ENCODE data around the gene LRRC27.

LRRC27 gene

GRCh38 chr10:132307823-132308586, 24.0 kb upstream of the LRRC27 start, which contains the start of gene STK32C:
TSS of gene STK32C (minus strand) at chr10:132307950. CDS start at chr10:132307833, 117 bp downstream.
- DNase-seq (ENCODE audit: low spot score): peak; percentile 95
- Histone ChIP-seq H3K4me3 (peak within 1 kb of the TSS; percentile 89), H3K27ac (peak within 1 kb of the TSS; percentile 74 to 88)
- TF ChIP-seq CTCF (IDR thresholded peaks at IDR 0.05): no peak

- H3K4me3 ChIP-seq: peak overlapping the region; percentile 89
- DNase-seq (ENCODE audit: low spot score): peak; percentile 68
- H3K27ac ChIP-seq: peak overlapping the region; percentile 74 to 88
- TF ChIP-seq CTCF (IDR thresholded peaks at IDR 0.05): no peak
Measured at GRCh38 chr10:132308587-132309470, 23.2 kb upstream of the LRRC27 start.

GRCh38 chr10:132309471-132309865, 22.5 kb upstream of the LRRC27 start:
- TF ChIP-seq CTCF (IDR thresholded peaks at IDR 0.05): no peak
- Histone ChIP-seq H3K4me3 (no peak overlapping the region), H3K27ac (no peak overlapping the region)
- DNase-seq (ENCODE audit: low spot score): peak; percentile 41

- TF ChIP-seq CTCF (IDR thresholded peaks at IDR 0.05): no peak
- Histone ChIP-seq H3K4me3 (no peak overlapping the region), H3K27ac (no peak overlapping the region)
- DNase-seq (ENCODE audit: low spot score): peak; percentile 72
Measured at GRCh38 chr10:132309879-132310591, 22.0 kb upstream of the LRRC27 start.

- no peak overlapping the region for H3K4me3 ChIP-seq
- no peak for DNase-seq (ENCODE audit: low spot score)
- TF ChIP-seq CTCF (IDR thresholded peaks at IDR 0.05): no peak
- H3K27ac ChIP-seq: no peak overlapping the region
Measured at GRCh38 chr10:132310701-132311337, 21.2 kb upstream of the LRRC27 start.

- Histone ChIP-seq H3K27ac (no peak overlapping the region), H3K4me3 (no peak overlapping the region)
- DNase-seq (ENCODE audit: low spot score): no peak
- TF ChIP-seq CTCF (IDR thresholded peaks at IDR 0.05): no peak
Measured at GRCh38 chr10:132311338-132311939, 20.6 kb upstream of the LRRC27 start.

Data from coronary artery (tissue), 2 donors.